T-helper 2 cell treated with Interferon-gamma antibody and Interleukin-4, amounts not matched to agents 100 ng/mL and 5 ng/mL, for 36 hours (primary cell): ENCODE results near the gene CACNA1C. TPM values are rescaled to one million over a fixed set of nuclear protein-coding genes. Genes with fewer than 3 reads are reported as not detected.
"Not testable (repeated sequence)": the region's sequence is repeated elsewhere in the genome, so short reads cannot be mapped to it uniquely, and the experiment has no call there.

ENCODE experiments used
- intact Hi-C: fragments of 100-400 bp; cut with micrococcal nuclease; formaldehyde crosslinking; loops from one replicate; pipeline ENCODE4 v1.15.1; 2023
- total RNA-seq: library from RNA; stranded (reverse); gene quantifications from 2 replicates; pipeline ENCODE4 v1.2.3, GENCODE V29; 2022

Gene CACNA1C
- total RNA-seq, 1 donor from 2014 or later: 0.09 TPM

DNA sequence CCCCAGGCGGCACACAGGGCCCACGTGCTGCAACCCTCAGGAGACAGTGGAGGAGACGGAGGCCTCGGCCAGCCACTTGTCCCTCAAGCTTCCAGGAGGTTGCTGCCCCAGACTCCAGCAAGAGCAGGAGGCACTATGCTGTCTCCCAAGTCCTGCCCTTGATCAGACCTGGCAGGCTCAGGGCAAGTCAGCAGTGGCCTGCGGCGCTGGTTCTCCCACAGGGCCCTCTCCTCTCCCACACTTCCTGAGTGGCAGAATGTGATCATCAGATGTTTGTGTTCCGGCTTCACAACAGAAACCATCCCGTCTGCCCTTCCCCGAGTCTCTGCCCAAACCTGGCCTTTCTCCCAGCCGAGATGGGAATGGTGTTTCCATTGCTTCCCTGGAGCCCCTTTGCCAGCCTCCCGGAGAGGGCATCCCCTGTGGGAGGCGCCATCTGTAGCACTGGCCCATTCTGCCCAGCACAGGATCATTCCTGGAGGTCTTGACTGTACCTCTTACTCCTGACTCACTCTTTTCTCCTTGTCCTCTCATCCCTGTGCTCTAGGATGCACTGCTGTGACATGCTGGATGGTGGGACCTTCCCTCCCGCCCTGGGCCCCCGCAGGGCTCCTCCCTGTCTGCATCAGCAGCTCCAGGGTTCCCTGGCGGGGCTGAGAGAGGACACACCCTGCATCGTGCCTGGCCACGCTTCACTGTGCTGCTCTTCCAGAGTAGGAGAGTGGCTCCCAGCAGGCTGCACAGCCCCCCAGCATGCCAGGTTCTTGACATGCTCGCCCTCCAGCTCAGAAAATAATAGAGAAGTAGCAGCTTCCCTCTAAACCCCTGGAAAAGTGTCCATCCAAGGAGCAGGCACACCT lies 627.3 kb downstream of the CACNA1C start:
- intact Hi-C loops: no loop called here

- intact Hi-C loops: no loop called here
Measured at GRCh38 chr12:2680676-2681039, 627.9 kb downstream of the CACNA1C start.

DNA sequence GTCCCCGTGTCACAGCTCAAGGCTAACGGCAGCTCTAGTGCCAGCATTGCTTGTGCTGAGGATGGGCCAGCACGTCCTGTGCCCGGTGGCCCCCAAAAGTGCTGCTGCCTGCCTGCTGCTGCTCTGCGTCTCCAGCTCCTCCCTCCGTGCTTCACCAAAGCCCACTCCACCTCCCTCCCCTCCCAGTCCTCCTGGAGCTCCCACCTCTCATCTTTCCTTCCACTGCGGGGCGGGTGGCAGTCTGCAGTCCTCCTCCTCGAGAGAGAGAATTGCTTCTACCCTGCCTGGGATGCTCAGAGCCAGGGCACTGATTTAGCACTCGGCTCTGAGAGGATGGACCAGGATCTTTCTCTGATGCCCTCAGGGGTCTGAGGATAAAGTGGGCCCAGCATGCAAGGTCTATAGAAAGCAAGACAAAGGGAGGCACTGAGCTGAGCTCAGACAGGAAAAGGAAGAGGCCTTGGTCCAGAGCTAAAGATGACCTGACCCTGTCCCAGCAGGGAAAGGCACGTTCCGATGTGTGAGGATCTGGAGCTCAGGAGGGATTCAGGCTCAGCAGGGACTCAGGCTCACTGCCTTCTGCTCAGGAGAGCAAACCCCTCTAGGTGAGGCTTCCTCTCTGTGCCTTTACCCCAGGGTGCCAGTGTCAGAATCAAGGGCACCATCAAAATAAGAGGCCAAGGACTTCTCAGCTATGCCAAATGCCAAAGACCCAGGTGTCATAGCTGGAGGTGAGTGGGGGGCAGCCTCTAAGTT lies 628.8 kb downstream of the CACNA1C start:
- intact Hi-C loops: no loop called here

- intact Hi-C loops: loop anchor here (1.0 kb wide), 2 partner anchors 102 to 131 kb away; no protein-coding TSS in a partner anchor
Measured at GRCh38 chr12:2682296-2683251, 629.8 kb downstream of the CACNA1C start.

GRCh38 chr12:2683283-2684025 lies 630.7 kb downstream of the CACNA1C start:
- intact Hi-C loops: loop anchor here (1.0 kb wide), 2 partner anchors 101 to 130 kb away; no protein-coding TSS in a partner anchor

GRCh38 chr12:2684026-2684325 lies 631.2 kb downstream of the CACNA1C start:
- intact Hi-C loops: not testable (repeated sequence)

GRCh38 chr12:2685620-2686279 lies 633.0 kb downstream of the CACNA1C start:
- intact Hi-C loops: not testable (repeated sequence)

DNA sequence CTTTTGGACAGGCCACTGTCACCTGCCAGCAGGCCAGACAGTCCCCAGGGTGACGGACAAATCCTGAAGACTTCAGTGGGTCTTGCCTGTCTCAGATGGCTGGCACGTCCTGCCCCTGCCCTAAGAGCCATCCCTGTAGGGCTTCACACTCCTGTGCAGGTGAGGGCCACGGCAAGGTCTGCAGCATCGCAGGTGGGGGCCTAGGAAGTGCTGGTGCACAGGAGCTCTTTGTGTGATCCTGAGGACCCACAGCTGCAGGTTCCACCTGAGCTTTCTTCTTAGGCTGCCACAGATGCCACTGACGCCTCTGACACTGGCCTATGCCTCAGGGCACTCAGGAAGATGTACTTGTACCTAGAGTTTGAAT lies 633.5 kb downstream of the CACNA1C start:
- intact Hi-C loops: no loop called here

DNA sequence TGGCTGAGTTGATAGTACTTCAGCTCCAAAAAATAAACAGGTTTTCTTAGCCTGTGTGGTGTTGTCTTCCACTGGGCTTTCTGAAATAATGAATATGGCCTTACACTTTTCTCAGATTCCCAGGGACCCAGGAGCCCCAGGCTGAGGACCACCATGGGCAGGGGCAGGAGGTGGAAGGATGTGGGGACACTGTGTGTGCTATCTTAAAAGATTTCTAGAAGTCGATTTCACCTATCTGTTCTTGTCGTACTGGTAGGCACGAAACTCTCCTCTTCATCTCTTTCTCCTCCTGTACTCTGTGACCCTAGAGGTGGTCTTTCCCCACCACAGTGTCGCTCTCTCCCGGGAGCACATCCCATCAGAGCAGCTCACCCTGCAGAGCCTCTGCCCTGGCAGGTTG lies 634.3 kb downstream of the CACNA1C start:
- intact Hi-C loops: no loop called here

GRCh38 chr12:2687726-2688125 lies 634.9 kb downstream of the CACNA1C start:
- intact Hi-C loops: no loop called here

DNA sequence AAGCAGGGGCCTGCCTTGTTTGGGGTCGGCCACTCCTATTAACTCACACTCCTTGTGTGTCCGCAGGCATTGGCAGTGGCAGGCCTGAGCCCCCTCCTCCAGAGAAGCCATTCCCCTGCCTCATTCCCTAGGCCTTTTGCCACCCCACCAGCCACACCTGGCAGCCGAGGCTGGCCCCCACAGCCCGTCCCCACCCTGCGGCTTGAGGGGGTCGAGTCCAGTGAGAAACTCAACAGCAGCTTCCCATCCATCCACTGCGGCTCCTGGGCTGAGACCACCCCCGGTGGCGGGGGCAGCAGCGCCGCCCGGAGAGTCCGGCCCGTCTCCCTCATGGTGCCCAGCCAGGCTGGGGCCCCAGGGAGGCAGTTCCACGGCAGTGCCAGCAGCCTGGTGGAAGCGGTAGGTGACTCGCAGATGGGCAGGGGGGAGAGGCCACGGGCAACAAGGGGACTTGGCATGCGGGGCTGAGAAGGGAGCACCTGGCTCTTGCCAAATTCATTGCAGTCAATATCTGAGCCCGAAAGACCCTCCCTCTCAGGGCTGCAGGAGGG lies 635.7 kb downstream of the CACNA1C start:
- intact Hi-C loops: no loop called here

DNA sequence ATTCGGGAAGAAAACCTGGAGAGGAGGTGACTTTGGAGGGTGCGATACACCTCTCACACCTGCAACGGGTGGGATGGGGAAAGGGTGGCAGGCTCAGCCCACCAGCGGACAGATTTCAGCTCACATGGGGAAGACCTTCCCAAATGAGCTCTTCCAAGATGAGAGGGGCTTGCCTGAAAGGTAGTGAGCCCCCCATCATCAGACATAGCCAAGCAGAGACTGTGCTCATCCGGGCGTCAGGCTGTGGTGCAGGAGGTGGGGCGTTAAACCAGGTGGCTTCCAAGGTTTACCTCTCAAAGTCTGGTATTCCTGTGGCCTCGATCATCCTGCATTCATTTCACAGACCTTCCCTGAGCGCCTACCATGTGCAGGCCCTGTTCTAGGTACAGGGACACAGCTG lies 636.6 kb downstream of the CACNA1C start:
- intact Hi-C loops: no loop called here

DNA sequence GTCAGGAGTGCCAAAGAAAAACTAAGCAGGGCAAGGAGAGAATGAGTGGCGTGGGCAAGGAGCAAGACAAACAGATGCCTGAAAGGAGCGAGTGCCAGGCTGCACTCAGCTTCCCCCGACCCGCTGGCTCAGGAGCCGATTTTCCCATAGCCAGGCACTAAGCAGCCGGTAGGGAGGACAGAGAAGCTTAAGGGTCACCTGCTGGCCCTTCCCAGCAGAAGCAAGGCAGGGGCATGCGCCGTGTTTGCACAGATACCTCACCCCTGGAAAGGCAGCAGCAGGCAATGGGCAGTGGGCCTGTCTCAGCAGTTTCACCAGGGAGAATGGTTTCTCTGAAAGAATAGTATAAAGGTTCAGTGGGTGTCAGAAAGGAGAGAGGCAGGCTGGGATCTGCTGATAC lies 637.1 kb downstream of the CACNA1C start:
- intact Hi-C loops: no loop called here

- intact Hi-C loops: loop anchor here (1.0 kb wide), 2 partner anchors 104 to 122 kb away; partner anchors contain the start of genes FKBP4 and ITFG2
Measured at GRCh38 chr12:2690348-2691005, 637.7 kb downstream of the CACNA1C start.

- intact Hi-C loops: loop anchor here (1.0 kb wide), 2 partner anchors 103 to 121 kb away; partner anchors contain the start of genes FKBP4 and ITFG2
Measured at GRCh38 chr12:2691006-2691344, 638.2 kb downstream of the CACNA1C start.

DNA sequence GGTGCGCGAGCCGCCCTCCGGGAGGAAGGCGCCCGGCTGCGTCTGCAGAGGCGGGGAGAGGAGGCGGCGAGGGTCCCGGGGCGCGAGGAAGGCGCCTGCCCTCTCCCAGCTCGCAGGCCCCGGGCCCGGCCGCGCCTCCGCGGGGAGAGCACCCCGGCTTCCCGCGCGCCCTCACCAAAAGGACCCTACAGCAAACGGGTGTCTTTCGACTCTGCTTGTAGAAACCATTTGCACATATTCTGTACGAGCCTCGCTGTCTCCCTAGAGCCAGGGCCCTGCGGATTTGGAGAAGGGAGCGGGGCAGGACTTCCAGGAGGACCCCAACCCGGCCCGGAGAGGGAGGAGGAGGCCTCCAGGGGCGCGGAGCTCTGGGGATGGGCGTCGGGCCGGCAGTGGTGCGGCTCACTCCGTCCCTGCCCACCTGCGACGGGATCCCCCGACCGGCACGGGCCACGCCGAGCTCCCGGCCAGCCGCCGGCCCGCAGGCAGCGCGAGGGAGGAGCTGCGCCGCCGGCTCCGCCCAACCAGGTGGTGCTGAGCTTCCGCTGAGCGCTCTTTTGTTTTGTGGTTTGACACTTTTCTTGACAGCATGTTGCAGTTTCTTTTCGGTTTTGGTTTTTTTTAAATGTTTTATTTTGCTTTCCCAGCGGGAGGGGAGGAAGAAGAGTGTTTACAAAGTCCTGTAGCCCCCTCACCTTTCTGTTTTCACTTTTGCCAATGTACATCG lies 638.7 kb downstream of the CACNA1C start:
- intact Hi-C loops: loop anchor here (1.0 kb wide), 2 partner anchors 103 to 121 kb away; partner anchors contain the start of genes FKBP4 and ITFG2

DNA sequence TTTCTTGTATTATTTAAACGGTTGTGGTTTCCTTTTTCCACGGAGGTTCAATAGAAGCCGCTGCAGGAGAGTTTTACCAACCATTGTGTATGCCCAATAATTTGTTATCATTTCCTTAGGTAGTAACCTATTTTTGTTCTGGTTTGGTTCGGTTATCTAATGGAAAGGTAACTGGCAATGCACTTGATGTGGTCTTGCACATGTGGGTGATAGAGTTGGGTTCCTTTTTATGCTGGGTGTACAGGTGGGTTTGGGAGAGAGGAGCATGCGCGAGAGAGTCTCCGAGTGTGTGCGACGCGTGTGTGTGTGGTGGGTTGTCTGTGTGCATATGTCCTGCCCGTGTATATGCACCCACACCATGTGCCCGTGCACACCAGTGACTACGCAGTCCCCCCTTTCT lies 639.3 kb downstream of the CACNA1C start:
- intact Hi-C loops: no loop called here

DNA sequence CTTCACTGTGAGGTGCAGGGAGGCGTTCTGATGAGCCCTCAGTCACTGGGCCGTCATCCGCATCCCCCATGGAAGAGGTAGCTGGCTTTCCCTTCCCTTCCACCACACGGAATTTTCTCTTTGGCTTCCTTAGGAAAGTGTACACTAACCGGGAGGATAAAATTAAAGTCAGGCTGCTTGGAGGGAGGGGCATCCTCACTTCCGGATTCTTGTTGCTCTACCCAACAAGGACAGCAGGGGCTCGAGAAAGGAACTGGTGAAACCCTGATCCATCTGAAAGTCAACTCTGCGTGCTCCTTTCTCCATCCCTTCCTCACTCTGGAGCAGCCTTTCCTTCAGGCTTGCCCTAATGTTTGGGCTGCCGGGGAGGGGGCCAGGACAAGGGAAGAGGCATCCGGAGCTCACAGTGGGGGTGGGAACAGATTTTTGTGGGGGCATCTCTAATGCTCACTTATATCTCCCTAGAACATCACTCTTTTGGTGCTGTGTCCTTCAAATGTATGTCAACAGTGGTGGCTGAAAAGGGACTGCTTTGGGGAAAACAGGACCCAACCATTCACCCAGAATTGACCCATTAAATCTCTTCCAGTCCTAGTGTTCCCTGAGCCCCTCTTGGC lies 640.6 kb downstream of the CACNA1C start:
- intact Hi-C loops: loop anchor here (1.0 kb wide), 1 partner anchor 59 kb away; no protein-coding TSS in a partner anchor
